GM12891 (cell line): Measurements from ENCODE around the gene SCARB1.

Source experiments
- DNase-seq: peaks from one replicate; pipeline ENCODE4 v3.0.0; 2011; ENCODE audit warnings: low spot score; ENCODE audit not compliant: insufficient read length
- FAIRE-seq: peaks from 2 replicates; lab custom pipeline; 2011; peaks lifted over from hg19 to GRCh38; lab: Jason Lieb, UNC
- PAX5 ChIP-seq: IDR thresholded peaks from 2 replicates; pipeline ENCODE4 v1.6.1; 2011; ENCODE audit warnings: low read length, moderate library complexity, mild to moderate bottlenecking; ENCODE audit not compliant: insufficient read depth, severe bottlenecking
- POLR2A ChIP-seq: IDR thresholded peaks from 2 replicates; pipeline ENCODE4 v1.6.1; 2011; ENCODE audit warnings: low read depth, low read length, control low read depth
- POLR2AphosphoS5 ChIP-seq: IDR thresholded peaks from 2 replicates; pipeline ENCODE4 v1.6.1; 2011; ENCODE audit warnings: low read depth, low read length, control low read depth
- POU2F2 ChIP-seq: IDR thresholded peaks from 2 replicates; pipeline ENCODE4 v1.6.1; 2011; ENCODE audit warnings: low read depth, mild to moderate bottlenecking, control low read depth, low read length, moderate library complexity
- SPI1 ChIP-seq: IDR thresholded peaks from 2 replicates; pipeline ENCODE4 v1.6.1; 2011; ENCODE audit warnings: low read depth, low read length, control low read depth
- TAF1 ChIP-seq: IDR thresholded peaks from 2 replicates; pipeline ENCODE4 v1.6.1; 2011; ENCODE audit warnings: low read depth, low read length, control low read depth

SCARB1 gene

GRCh38 chr12:124842800-124843510 lies 20.7 kb downstream of the SCARB1 start:
- DNase-seq (no peak), FAIRE-seq (no peak)
- no peak for TF ChIP-seq SPI1
- TF ChIP-seq POLR2A: no peak
- no peak for TF ChIP-seq PAX5
- TF ChIP-seq POLR2AphosphoS5: no peak
- TF ChIP-seq TAF1: no peak
- TF ChIP-seq POU2F2: no peak

GRCh38 chr12:124842073-124842749 lies 21.5 kb downstream of the SCARB1 start:
- DNase-seq: no peak
- TF ChIP-seq POLR2AphosphoS5 (no peak), SPI1 (no peak), POLR2A (no peak), TAF1 (no peak), POU2F2 (no peak), PAX5 (no peak)
- no peak for FAIRE-seq

- no peak for DNase-seq
- FAIRE-seq: no peak
- no peak for TF ChIP-seq POU2F2
- no peak for TF ChIP-seq POLR2A
- no peak for TF ChIP-seq POLR2AphosphoS5
- TF ChIP-seq PAX5: no peak
- no peak for TF ChIP-seq SPI1
- TF ChIP-seq TAF1: no peak
These were observed 22.1 kb downstream of the SCARB1 start for GRCh38 chr12:124841558-124841945.

GRCh38 chr12:124837958-124838803 lies 25.5 kb downstream of the SCARB1 start:
- TF ChIP-seq SPI1 (no peak), TAF1 (no peak), POLR2AphosphoS5 (no peak)
- no peak for DNase-seq
- no peak for FAIRE-seq

GRCh38 chr12:124837249-124837897 lies 26.3 kb downstream of the SCARB1 start:
- no peak for TF ChIP-seq SPI1
- no peak for TF ChIP-seq POLR2A
- no peak for TF ChIP-seq TAF1
- no peak for TF ChIP-seq POU2F2
- TF ChIP-seq PAX5: no peak
- TF ChIP-seq POLR2AphosphoS5: no peak

GRCh38 chr12:124836759-124837158 lies 26.9 kb downstream of the SCARB1 start:
- FAIRE-seq: no peak
- no peak for DNase-seq
- no peak for TF ChIP-seq PAX5
- TF ChIP-seq POLR2A: no peak
- TF ChIP-seq POU2F2: no peak
- TF ChIP-seq POLR2AphosphoS5: no peak

More at GRCh38 chr12:124837249-124837897, 26.3 kb downstream of the SCARB1 start:
- DNase-seq (no peak), FAIRE-seq (no peak)

- no peak for TF ChIP-seq SPI1
- TF ChIP-seq TAF1: no peak
- no peak for TF ChIP-seq POLR2AphosphoS5
- TF ChIP-seq PAX5: no peak
- no peak for TF ChIP-seq POLR2A
- no peak for TF ChIP-seq POU2F2
- FAIRE-seq: no peak
- no peak for DNase-seq
These were observed 27.8 kb downstream of the SCARB1 start for GRCh38 chr12:124835656-124836410.

- TF ChIP-seq SPI1: no peak
- TF ChIP-seq PAX5: no peak
- no peak for TF ChIP-seq POLR2A
- TF ChIP-seq TAF1: no peak
- no peak for TF ChIP-seq POU2F2
- TF ChIP-seq POLR2AphosphoS5: no peak
- FAIRE-seq (no peak), DNase-seq (no peak)
These were observed 28.8 kb downstream of the SCARB1 start for GRCh38 chr12:124834822-124835221.
